CD1c-positive myeloid dendritic cell (primary cell): ENCODE measurements around the gene UQCRC2.
"Not testable (repeated sequence)": the region's sequence is repeated elsewhere in the genome, so short reads cannot be mapped to it uniquely, and the experiment has no call there.

Experiments
- DNase-seq: peaks from one replicate; pipeline ENCODE4 v3.0.0-alpha.2; 2016; ENCODE audit errors: extremely low spot score

The UQCRC2 gene

GRCh38 chr16:21952793-21953540 lies at the start of gene UQCRC2:
TSS of gene UQCRC2 (plus strand) at chr16:21953361. CDS start at chr16:21953424, 63 bp downstream.
- peak; percentile 95 for DNase-seq

- DNase-seq, result not testable (repeated sequence)
Observed at GRCh38 chr16:21932650-21933049, 20.5 kb upstream of the UQCRC2 start.

- not testable (repeated sequence) for DNase-seq
Observed at GRCh38 chr16:21933316-21933715, 19.8 kb upstream of the UQCRC2 start.

GRCh38 chr16:21933790-21934189 lies 19.4 kb upstream of the UQCRC2 start:
- DNase-seq, result not testable (repeated sequence)

- DNase-seq, result not testable (repeated sequence)
Observed at GRCh38 chr16:21936216-21936615, 16.9 kb upstream of the UQCRC2 start.

- no peak for DNase-seq
Observed at GRCh38 chr16:21937336-21937829, 15.8 kb upstream of the UQCRC2 start.

- peak; percentile 9 for DNase-seq
Observed at GRCh38 chr16:21940570-21940969, 12.6 kb upstream of the UQCRC2 start.

- no peak for DNase-seq
Observed at GRCh38 chr16:21943571-21943970, 9.6 kb upstream of the UQCRC2 start.

- DNase-seq, result no peak
Observed at GRCh38 chr16:21946889-21947635, 6.1 kb upstream of the UQCRC2 start.

GRCh38 chr16:21949713-21950260 lies 3.4 kb upstream of the UQCRC2 start:
- DNase-seq, result no peak

- DNase-seq, result peak; percentile 24
Observed at GRCh38 chr16:21950782-21951521, 2.2 kb upstream of the UQCRC2 start.

GRCh38 chr16:21952040-21952792 lies 945 bp upstream of the UQCRC2 start:
- peak; percentile 82 for DNase-seq

- no peak for DNase-seq
Observed at GRCh38 chr16:21953541-21953902, 361 bp downstream of the UQCRC2 start.

GRCh38 chr16:21957714-21958346 lies 4.7 kb downstream of the UQCRC2 start:
- DNase-seq, result no peak

- no peak for DNase-seq
Observed at GRCh38 chr16:21959050-21959449, 5.9 kb downstream of the UQCRC2 start.

GRCh38 chr16:21962475-21962874 lies 9.3 kb downstream of the UQCRC2 start:
- no peak for DNase-seq

- DNase-seq, result no peak
Observed at GRCh38 chr16:21963887-21964286, 10.7 kb downstream of the UQCRC2 start.

- DNase-seq, result no peak
Observed at GRCh38 chr16:21964353-21964752, 11.2 kb downstream of the UQCRC2 start.

GRCh38 chr16:21971856-21972255 lies 18.7 kb downstream of the UQCRC2 start:
- DNase-seq, result no peak

GRCh38 chr16:21973945-21974344 lies 20.8 kb downstream of the UQCRC2 start:
- DNase-seq, result no peak

- DNase-seq, result no peak
Observed at GRCh38 chr16:21980032-21980431, 26.9 kb downstream of the UQCRC2 start.
